HG03159 (cell line): ENCODE measurements around the gene CKS1B.
"Not testable (repeated sequence)": the region's sequence is repeated elsewhere in the genome, so short reads cannot be mapped to it uniquely, and the experiment has no call there.

Experiments
- ATAC-seq: cut with Tn5 transposase; IDR thresholded peaks from one replicate; pipeline ENCODE4 v1.9.1; 2021; ENCODE audit warnings: mild to moderate bottlenecking, moderate library complexity; ENCODE audit not compliant: unreplicated experiment

CKS1B gene

DNA sequence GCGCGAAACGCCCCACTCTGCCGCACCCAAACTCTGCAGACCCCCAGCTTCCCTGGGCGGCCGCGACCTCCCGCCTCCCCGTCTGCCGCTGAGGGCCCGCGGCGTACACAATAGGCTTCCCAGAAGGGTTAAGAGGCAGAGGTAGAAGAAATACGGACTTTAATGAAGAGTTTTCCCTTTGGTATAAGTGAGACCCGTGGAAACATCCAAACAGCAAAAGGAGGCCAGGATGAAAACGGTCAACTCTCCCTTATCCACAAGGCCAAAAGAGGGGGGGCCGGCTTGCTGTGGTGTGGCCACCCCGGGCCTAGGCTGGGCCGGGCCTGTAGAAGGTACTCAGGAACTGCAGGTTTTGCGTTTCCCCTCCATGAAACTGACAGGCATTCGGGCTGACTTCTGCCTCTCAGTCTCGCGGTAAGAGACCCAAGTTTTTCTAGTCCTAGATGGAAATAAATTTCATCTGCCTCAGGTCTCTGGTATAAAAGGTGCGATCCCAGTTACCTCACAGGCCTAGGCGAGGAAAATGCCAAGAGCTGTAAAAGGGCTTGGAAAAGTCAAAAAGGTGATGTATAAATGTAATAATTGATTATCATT is 12.2 kb upstream of the CKS1B start:
- peak; percentile 14 for ATAC-seq

DNA sequence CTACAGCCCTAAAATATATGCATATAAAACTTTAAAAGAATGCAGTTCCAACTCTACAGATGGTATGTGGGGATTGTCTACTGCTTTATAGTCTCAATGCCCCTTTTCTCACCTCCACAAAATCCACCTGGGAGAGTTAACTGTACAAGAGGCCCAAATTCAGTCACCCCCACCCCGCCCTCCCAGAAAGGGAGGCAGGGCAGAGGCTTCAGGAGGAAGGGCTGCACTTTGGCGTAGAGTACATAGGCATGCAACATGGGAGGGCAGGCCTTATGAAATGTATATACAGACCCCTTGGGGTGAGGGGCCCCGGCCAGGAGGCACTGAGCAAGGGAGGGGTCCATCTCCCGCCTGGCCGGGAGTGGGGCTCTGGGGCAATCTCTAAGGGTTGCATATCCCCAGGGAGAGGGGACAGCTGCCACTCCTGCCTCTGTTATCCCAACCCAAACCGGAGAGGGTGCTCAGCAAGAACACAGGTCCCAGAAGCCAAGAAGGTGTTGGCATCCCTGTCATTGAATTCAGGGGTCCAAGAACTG is 11.6 kb upstream of the CKS1B start:
- no peak for ATAC-seq

DNA sequence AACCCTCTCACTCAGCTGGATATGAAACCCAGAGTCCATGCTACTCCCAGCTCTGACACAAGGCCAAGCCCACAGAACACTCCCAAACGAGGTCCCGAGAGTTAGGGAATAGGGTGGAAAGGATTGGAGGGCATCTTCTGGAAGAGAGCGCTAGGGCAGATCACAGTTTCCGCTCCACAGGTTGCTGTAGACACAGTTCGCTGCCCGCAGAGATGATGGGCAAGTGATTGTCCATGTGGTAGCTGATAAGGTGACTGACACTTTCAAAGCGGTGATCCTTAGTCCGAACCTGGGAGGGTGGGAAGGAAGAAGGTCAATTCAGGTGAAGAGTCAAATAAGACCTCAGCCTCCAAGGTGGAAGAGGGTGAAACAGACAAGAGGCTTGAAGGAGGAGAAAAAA is 10.8 kb upstream of the CKS1B start:
- ATAC-seq, result no peak

DNA sequence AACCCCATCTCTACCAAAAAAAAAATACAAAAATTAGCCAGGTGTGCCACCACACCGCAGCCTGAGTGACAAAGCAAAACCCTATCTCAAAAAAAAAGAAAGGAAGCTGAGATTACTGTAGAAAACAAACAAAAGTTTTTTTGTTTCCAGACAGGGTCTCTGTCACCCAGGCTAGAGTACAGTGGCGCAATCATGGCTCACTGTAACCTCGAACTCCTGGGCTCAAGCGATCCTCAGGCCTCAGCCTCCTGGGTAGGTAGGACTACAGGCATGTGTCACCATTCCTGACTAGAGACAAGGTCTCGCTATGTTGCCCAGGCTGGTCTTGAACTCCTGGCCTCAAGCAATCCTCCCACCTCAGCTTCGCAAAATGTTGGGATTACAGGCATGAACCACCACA is 10.1 kb upstream of the CKS1B start:
- ATAC-seq, result no peak

DNA sequence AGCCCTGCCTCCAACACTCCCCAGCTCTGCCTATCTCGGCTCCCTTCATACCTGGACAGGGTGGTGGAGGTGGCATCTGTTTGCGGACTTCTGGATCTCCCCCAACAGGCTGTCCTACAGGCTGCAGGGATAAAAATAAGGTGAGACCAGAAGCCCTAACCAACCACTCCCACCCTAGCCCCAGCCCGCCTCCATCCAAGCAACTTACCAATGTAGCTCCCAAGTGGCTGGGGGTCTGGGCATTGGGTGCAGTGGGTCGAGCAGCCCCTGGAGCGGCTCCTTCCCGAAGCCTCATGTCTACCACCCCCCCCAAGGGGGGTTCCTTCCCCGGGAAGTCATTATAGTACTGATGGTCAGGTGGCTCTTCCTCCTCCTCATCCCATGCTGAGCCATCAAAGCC is 8.4 kb upstream of the CKS1B start:
- no peak for ATAC-seq

DNA sequence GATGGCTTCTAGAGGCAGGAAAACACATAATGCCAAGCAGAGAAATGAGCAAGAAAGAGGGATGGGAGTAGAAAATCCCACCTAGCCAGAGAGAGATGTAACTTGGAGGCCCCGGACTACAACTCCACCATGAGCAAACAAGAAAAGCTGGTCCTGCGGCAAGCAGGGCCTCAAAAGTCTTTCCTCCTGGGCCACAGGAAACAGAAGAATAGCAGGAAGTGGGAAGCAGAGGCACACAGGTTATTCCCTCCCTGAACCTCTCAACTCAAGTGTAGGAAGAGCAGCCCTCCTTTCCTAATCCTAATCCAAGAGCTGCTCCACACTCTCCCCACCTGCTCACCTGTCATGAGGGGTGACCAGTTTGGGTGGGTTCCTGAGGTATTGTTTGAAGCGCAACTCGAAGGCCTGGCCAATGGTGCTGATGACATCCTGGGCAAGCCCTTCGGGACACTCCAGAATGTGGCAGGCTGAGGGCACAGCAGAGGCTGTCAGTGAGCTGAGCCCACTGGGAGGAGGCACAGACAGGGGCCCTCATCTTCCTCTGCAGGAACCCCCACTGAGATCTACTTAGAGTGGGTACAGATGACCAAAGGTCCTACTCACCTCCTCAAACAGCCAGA is 7.0 kb upstream of the CKS1B start:
- ATAC-seq, result no peak

GRCh38 chr1:154968731-154969130 is 5.8 kb upstream of the CKS1B start:
- no peak for ATAC-seq

GRCh38 chr1:154969246-154969645 is 5.2 kb upstream of the CKS1B start:
- no peak for ATAC-seq

DNA sequence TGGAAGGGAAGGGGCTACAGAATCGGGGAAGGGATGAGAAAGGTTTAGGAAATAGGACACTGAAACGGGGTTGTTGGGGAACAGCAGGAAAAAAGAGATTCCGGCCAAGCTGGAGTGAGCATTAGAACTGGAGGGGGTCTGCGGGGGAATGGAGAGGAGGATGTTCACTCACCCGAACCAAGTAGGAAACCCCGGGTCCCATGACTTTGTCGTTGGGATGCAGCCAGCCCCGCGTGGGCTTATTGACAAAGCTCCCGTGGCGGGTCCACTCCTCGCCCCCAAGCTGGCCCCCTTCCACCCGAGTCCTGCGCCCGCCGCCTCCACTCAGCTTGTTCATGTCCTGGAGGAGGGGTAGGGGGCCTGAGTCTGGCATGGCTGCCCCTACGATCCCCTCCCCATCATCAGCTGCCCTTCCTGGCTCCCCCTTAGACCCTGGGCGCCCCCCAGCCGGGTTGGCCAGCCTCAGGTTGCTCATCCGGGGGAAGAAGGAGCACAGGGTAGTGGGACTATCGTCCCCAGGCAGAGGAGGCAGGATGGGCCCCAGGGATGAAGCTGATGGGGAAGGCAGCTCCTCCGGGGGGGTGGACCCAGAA is 4.5 kb upstream of the CKS1B start:
- ATAC-seq, result no peak

- no peak for ATAC-seq
Observed at GRCh38 chr1:154970631-154971340, 3.7 kb upstream of the CKS1B start, which contains the start of gene SHC1. SHC1 (minus strand) TSS chr1:154970747; CDS start chr1:154970526, 221 bp downstream.

DNA sequence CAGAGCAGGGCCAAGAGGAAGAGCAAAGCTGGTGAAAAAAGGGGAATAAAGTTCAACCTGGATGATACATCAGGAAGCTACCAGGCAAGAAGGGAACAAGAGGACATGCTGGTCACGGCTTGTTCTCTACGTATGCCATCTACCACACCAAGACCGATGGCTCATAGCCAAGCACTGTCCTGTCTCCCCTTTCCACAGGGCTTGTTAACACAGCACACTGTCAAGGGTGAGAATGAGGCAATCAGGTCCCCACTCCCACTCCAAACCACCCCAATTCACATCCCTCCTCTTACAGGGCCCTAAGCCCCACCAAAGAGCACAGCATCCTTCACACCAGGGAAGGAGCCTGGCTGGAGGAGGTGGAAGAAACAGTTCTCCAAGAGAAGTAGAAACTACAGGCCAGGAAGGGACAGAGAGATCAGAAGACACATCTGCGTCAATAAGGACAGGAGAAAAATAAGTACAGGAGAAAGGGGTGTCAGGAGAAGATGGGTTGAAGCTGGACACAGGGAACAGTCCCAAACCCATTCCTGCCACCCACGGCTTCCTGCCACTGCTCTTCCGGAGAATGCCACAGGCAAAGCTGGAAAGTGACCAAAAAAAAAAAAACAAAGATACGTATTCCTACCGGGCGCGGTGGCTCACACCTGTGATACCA is 3.0 kb upstream of the CKS1B start:
- ATAC-seq, result no peak

GRCh38 chr1:154972213-154972516 is 2.3 kb upstream of the CKS1B start:
- ATAC-seq, result no peak

DNA sequence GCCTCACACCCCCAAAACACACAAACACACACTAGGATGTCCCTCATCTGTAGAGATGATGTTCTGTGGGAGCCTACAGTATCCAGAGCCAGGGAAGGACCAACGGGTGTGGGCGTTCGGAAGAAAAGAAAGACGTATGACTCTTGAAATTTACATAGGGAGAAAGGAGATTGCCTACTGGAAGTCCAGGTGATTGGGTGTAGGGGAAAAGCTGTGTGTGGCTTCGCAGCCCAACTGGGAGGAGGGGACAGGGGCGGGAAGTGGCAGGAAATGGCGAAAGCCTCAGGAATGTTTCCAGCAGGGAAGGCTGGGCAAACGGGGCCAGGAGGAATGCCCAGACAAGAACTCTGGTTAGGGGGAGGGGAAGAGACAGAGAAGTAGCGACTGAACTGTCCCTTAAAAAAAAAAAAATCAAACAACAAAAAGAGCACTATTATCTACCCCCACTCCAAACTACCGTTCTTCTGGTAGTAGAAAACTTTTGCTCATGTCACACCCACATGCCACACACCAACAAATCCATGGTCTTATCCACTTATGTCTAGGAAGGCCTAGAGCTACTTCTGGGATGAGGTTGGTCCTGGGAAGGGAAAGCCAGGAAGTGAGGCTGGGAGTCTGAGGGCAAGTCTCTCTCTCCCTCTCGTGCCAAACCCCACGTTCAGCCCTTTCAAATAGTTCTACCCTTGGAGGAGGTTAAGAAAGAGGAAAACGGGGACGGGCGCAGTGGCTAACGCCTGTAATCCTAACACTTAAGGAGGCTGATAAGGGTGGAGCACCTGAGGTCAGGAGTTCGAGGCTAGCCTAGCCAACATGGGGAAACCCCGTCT is 1.8 kb upstream of the CKS1B start:
- no peak for ATAC-seq

DNA sequence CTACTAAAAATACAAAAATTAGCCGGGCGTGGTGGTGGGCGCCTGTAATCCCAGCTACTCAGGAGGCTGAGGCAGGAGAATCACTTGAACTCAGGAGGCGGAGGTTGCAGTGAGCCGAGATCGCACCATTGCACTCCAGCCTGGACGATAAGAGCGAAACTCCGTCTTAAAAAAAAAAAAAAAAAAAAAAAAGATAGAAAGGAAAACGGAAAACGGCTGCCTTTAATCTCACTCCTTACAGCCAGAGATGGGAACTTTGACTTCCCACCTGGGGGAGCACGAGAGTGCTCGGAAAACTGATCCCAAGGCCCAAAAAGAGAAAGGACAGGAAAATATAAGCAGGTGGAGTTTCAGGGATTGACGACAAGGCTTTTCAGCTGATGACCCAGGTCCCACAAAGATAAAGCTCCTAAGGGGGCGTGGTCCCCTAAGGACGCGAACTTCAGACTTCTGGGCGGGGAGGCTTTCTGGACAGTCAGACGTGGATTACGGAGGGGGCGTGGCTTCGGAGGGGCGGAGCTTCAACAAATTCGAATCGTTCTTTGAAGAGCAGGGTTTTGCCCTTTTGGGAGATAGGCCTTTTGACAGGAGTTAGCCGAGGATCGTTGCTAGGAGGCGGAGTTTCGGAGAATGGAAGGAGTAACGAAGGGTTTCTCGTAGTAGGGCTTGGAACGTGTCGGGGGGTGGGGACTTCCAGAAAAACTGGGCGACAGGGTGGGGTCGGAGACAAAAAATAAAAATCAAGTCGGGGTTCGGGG is 958 bp upstream of the CKS1B start:
- ATAC-seq, result peak; percentile 21

GRCh38 chr1:154974808-154975408 is 427 bp downstream of the CKS1B start:
- ATAC-seq, result peak; percentile 40

- no peak for ATAC-seq
Observed at GRCh38 chr1:154975409-154976059, 1.1 kb downstream of the CKS1B start.

- not testable (repeated sequence) for ATAC-seq
Observed at GRCh38 chr1:154977762-154978161, 3.3 kb downstream of the CKS1B start.

DNA sequence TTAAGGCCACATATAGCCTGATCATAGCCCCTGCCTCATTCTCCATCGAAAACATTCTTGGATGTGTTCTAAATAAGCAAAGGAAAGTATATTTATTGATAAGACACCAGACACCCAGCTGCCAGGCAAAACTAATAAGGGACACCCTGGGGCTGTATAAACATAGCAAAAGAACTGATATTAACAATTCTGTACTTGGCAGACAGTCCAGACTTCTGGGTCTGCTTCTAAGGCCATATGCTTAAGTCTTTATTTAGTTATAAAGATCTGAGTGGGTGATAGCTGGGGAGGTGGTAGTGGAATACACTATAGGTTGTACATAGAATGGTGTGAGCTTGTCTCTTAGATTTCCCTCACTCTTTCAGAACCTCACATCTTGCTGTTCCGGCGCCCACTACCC is 3.9 kb downstream of the CKS1B start:
- ATAC-seq, result no peak

DNA sequence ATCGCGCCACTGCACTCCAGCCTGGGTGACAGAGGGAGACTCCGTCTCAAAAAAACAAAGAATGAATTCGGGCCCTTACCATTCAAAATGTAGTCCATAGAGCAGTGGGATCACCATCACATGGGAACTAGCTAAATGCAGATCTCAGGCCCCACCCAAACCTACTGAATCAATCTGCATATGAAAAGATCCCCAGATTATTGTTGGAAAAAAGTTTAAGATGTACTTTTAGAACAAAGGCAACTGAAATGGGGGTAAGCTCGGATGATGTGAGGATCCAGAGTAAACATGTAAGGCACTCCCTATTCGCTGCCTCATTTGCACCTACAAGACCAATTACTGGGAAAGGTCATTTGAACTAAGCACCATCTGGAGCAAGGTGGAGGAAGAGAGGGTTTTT is 7.9 kb downstream of the CKS1B start:
- ATAC-seq, result no peak
